GM10266 (cell line): ENCODE measurements around the gene ANG.
"Not testable (repeated sequence)": the region's sequence is repeated elsewhere in the genome, so short reads cannot be mapped to it uniquely, and the experiment has no call there.

Experiments used
- DNase-seq: peaks from one replicate; pipeline ENCODE4 v3.0.0; 2012; ENCODE audit errors: extremely low spot score
- TF ChIP-seq, protein P1 (sequence below): IDR thresholded peaks from 2 replicates; pipeline ENCODE4 v1.5.1; 2012; ENCODE audit warnings: mild to moderate bottlenecking, low read depth; ENCODE audit not compliant: control insufficient read depth, insufficient read depth; ENCODE audit errors: missing control alignments

Gene ANG

DNA sequence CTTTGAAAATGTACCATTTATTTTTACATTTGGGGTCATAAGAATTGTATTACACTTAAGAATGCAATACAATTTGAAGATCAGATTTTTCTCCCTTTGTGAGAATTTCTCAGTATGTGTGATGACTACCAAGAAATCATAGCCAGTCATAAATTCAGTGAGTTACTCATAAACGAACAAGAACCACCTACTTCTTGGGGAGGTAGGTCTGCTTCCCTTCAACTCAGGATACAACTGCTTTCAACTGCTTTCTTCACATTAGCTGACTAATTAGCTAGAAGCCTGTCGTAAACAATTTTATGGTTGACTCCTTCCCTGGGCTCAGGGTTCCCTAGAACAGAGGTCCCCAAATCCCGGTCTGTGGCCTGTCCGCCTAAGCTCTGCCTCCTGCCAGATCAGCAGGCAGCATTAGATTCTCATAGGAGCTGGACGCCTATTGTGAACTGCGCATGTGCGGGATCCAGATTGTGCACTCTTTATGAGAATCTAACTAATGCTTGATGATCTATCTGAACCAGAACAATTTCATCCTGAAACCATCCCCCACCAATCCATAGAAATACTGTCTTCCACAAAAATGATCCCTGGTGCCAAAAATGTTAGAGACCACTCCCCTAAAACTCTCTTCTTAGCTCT is 3.7 kb downstream of the ANG start:
- no peak for DNase-seq
- TF ChIP-seq, protein P1, sequence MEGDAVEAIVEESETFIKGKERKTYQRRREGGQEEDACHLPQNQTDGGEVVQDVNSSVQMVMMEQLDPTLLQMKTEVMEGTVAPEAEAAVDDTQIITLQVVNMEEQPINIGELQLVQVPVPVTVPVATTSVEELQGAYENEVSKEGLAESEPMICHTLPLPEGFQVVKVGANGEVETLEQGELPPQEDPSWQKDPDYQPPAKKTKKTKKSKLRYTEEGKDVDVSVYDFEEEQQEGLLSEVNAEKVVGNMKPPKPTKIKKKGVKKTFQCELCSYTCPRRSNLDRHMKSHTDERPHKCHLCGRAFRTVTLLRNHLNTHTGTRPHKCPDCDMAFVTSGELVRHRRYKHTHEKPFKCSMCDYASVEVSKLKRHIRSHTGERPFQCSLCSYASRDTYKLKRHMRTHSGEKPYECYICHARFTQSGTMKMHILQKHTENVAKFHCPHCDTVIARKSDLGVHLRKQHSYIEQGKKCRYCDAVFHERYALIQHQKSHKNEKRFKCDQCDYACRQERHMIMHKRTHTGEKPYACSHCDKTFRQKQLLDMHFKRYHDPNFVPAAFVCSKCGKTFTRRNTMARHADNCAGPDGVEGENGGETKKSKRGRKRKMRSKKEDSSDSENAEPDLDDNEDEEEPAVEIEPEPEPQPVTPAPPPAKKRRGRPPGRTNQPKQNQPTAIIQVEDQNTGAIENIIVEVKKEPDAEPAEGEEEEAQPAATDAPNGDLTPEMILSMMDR = no peak

DNA sequence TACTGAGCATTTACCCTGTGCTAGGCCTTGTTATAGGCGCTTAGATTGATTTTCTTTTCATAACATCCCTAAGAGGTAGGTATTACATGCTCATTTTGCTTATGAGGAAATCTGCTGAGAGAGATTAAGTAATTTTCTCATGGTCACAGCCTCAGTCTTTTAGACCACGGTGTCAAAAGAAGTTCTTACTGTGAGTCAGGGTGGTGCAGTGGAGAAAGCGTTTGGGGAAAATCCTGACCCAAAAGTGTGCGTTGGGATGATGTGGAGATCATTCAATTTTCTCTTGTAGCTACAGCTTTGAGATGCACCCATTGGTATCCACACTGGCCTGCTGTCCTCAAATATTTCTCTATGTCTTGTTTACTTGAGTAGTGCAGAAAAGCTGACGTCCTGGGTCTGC is 8.2 kb downstream of the ANG start:
- TF ChIP-seq, protein P1 = no peak

DNA sequence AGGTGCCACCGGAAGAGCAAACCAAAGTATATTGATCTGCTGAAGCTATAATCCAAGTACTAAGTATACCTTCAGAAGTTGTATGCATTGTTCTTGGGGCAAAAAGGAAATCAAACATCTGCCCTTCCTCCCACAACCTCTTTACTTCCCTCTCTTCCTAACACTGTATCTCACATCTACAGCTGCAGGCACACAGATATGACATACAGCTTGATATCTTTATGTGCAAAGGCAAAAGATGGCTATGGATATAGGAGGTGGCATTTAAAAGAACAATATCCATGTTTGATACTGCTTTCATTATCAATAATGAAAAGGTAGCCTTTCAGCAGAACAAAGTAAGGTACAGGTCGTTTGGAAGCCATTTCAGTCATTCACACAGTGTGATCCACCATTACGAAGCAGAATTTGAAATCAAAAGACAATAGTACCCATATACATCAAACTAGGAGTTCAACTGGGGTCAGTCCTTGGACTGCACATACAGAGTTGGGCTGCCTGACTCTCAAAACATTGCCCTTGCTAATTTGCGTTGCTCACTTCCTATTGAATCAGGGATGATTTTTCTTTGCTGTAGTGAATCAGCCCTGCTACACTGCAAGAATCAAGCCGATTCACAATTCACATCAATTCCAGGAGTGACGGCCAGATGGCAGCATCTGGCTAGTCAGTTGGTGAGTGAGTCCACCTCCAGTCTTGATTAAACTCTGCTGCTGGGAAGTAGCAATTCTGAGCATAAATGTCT is 8.9 kb downstream of the ANG start:
- peak; percentile 61 for DNase-seq
- TF ChIP-seq, protein P1 = peak; percentile 89

More for the DNA sequence above, 8.2 kb downstream of the ANG start:
- DNase-seq = no peak

DNA sequence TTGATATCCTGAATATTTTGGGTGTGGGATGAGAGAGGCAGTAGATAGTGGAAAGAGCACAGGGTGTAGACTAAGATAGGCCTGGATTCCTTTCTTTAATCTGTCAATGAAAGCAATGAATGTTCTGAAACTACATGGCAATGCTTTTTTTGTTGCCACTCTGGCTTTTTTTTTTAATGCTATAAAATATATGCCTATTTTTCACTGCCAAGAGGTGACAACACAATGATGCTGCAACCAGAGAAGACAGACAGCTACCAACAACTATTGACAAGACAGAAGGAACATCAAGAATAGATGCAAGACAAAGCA is 9.4 kb downstream of the ANG start:
- no peak for DNase-seq
- TF ChIP-seq, protein P1 = no peak

DNA sequence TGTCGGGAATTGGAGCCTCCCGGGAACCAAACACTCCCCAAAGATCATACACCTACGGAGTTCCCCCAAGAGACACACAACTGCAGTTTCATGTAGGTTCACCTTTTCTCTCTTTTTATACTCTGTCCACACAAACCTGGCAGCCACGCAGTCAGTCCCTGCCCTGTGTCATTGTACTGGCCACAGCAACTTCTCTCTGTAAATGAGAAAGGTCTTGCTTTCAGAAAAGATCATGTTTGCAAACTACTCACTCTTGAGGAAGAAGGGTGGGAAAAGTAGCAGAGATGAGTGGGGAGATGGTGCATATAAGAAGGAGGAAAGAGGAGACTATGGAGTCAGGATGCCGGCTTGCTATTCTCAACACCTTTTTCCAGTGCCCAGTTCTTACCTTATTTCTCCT is 10.4 kb downstream of the ANG start:
- DNase-seq = no peak

DNA sequence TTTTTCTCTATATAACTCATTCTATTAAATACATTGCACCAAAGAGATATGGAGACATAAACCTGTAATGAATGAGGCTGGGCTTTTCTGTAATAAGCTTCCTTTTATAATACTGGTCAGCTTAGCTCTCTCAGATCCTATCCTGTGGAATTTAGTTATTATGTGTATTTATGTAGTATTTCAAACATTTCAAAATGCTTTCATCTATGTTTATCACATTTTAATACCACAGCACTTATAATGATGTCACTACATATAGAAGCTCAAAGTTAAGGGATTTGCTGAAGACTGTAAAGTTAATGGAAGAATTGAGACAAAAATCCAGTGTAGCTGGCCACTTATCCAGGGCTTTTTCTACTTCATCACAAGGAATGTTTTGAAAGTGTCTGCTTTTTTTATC is 11.4 kb downstream of the ANG start:
- DNase-seq = no peak
- TF ChIP-seq, protein P1 = no peak

More for the DNA sequence above, 10.4 kb downstream of the ANG start:
- TF ChIP-seq, protein P1 = no peak

DNA sequence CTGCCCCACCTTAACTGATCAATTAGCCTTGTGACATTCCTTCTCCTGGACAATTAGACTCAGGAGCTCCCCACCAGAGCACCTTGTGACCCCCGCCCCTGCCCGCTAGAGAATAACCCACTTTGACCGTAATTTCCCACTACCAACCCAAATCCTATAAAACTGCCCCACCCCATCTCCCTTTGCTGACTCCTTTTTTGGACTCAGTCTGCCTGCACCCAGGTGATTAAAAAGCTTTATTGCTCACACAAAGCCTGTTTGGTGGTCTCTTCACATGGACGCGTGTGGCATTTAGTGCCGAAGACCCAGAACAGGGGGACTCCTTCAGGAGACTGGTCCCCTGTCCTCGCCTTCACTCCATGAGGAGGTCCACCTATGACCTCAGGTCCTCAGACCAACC is 12.4 kb downstream of the ANG start:
- DNase-seq = not testable (repeated sequence)
